ENCODE data around the gene TRAF3.

The TRAF3 gene

DNA sequence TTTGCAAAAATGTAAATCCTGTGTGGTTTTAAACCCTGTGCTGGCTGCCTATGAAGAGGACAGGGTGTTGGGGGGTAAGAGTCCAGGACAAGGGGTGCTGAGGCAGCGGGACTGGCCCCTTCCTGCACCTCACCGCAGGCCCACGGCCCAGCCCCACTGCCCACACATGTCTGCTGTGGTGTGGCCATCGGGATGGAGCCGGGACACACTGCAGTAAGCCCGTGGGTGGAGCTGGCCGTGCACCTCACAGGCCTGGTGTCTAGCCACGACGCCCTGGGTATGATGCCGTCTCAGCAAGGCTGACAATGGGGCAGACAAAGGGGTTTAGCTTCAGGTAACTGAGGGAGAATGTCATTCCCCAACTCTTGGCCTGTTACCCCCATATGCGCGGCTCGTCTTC lies 164.8 kb downstream of the TRAF3 start:
- DNase-seq = no peak

DNA sequence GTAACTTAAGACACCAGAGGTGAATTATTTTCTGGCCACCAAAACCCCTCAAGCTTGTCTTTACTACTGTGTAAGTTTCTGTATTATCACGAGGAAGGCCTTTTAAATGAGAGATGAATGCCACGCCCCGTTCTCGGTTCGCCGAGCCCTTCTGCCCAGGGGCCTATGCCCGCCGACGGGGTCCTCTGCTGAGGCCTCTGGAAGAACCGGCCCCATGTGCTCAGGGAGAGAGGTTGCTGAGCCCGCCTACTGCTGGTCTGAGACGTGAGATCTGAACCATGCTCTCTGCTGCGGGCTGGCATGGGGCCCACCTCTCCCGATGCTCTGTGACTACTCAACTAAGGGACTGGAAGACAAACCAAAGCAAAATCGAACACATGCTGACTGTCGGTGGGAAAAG lies 166.2 kb downstream of the TRAF3 start:
- no peak for DNase-seq

DNA sequence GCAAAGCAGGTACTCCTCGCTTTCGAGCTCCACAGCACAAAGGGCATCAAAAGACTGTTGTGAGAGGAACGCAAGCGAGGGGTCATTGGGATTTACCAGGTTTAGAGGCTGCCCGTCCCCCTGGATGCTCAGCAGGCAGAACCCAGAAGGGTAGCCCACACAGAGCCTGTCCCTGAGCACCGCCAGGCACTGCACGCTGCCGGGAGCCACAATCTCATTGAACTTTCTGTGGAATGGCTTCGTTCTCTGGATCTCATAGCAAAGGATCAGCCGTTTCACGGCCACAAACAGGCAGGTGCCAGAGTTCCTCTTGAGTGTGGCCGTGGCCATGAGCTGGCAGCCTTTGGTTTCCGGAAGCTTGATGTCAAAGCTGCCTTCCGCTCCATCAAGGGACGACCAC lies 166.7 kb downstream of the TRAF3 start:
- no peak for DNase-seq

DNA sequence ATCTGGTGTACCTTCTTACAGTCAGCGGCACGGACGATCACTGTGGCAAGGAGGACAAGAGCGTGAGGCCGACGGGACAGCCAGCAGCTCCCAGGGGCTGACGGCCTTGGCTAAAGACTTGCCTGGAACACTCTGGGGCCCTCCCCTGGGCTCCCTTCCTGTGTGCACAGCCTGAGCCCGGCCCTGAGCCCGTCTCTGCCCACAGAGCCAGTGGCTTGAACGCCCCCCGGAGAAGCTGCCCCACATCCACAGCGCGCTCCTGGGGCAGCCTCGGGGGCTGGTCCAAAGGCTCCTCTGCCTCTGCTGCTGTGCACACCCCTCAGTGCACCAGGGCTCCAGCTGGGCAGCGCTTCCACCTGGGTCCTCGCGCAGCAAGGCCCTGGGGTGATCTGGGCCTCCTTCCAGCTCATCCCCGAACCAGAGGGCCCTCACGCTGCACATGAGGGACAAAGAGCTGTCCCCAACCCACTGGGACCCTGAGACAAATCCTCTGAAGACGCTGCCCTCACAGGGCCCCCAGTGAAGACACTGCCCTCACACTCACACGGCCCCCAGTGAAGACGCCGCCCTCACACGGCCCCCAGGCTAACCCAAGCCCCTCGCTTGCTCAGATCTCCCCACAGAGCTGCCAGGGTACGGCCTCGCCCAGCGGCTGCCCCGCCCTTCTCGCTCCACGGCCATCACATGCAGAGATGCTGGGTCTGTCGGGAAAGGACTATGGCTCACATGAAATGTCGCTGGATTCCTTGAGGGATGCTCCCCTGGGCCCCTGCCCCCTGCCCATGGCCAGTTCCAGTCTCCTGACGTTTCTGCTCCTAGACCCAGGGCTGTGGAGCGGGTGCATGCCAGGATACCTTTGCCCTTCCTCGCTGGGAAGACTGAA lies 167.4 kb downstream of the TRAF3 start:
- DNase-seq = no peak

DNA sequence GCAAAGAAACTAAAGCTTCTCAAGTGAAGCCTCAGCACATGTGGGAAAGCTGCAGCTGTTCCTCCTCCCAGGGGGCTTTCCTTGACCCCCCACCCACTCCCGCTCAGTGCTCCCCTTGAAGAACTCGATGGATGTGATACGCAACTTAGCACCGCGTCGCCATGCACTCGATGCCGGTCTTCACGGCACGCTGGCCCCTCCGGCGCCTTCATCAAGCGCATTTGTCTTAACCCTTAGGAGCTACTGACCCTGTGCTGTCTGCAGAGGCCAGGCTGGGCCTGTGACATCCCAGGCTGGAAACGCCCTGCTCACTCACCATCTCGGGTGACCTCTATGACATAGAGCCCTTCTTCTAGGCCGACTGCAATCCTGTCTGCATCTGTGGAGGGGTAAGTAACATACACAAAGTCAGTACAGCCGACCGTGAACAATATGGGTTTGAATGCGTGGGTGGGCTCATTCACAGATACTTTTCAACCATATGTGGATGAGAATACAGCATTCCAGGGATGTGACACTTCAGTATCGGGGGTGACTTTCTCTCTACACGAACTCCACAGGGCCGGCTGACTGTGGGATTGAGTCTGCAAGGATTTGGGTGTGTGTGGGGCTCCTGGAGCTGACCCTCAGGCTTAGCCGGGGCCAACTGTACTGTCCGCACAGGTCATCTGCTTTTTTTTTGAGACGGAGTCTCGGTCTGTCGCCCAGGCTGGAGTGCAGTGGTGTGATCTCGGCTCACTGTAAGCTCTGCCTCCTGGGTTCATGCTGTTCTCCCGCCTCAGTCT lies 168.3 kb downstream of the TRAF3 start:
- no peak for DNase-seq

DNA sequence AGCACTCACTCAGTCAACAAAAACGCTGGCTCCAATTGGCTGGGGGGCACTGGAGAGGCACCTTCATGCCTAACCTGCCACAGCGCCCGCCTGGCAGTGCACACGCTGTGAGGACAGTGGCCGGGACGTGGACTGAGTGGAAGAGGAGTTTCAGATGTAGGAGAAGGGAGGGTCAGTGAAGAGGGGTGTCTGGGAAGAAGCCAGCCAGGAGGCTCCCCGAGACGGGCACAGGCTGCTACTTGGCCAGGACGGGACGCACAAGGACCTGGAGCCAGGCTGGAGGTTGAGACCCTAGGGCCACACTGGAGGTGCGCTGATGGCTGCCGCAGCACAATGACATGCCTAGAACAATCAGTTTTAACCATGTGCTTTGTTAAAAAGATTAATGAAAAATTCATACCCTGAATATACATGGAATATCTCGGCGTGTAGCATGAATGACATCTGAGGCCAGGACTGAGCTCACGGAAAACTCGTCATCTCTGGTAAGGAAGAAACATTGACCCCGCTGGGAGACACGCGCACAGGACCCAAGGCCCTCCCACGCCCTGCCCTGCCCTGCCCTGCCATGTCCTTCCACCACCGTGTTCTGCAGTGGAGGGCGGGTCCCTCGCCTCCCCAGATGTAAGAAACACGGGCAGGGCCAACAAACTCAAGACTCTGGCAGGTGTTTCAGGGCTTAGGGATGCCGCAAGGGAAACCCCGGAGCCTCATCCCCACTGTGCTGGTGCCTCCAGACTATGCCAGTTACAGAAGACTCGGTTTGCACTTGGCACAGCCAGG lies 170.3 kb downstream of the TRAF3 start:
- DNase-seq = no peak

DNA sequence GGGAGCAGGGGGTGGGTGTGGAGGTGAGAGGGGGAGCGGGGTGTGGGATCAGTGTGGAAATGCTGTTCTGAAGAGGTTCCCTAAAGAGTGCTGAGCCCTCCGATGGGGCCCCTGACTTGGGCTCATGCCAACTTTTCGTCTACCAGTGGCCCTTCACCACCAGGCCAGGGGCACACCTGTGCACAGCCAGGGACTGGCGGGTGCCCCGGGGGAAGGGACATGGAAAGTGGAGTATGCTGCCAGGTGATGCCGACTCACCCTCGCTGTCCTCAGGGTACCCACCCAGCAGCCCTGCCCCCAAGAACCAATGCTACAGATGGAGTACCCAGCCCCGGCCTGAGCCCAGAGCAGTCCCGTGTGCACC lies 171.4 kb downstream of the TRAF3 start:
- DNase-seq = no peak

DNA sequence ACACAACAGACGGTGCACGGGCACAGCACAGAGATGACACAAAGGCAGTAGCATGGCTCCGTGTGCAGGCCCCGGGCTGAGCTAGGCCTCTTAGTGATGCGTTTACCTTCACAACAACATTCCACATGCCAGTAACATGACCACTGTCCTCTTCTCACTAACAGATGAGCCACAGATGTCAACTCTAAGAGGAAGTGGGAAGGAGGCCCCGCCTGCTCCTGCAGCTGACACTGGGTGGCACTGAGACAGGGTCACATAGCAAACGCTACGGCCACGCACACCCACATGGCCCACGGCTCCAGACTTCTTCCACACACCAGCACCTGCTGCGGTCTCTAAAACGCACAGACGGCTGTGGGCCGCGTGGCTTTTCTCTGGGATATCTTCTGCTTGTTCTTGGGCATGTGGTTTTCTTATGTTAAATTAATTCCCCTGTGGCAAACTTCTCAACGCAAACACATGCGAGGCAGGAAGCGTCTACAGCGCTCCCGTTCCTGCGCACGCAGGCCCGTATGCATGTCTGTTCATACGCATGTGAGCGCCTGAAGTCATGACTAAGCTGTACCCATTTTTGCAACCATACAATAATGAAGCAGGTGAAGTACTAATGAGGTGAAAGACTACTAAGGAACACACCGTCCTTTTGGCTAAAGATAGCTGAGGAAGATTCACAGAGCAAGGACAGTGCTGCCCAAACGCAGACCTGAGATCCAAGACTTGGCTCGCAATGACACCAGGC lies 172.0 kb downstream of the TRAF3 start:
- DNase-seq = no peak

DNA sequence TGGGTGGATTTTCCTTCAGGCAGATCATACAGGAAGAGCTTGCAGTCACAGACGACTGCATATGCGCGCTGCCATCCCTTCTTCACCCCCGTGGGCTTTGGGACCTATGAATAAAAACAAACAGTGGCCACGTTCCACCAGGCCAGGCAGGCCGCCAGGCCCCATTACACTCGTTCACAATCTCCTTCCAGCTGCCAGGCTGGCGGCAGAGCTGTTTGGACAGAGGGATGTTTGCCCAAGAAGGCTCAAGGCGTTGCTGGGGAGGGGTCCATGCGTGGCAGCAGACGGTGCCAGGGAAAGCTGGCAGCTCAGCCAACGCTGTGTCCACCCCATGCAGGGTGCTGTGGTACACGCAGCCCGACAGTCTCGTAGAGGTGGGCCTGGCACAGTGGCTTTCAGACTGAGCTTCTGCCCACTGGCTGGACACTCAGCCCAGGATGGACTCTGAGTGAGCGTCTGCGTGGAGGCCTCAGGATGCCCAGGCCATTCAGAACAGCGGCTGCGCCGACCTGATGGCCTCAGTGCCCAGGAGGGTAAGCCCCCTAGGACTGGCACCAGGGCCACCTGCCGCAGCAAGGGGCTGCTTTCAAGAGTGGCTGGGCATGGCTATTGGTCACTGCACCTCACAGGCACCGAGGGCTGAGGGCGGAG lies 172.7 kb downstream of the TRAF3 start:
- no peak for DNase-seq

DNA sequence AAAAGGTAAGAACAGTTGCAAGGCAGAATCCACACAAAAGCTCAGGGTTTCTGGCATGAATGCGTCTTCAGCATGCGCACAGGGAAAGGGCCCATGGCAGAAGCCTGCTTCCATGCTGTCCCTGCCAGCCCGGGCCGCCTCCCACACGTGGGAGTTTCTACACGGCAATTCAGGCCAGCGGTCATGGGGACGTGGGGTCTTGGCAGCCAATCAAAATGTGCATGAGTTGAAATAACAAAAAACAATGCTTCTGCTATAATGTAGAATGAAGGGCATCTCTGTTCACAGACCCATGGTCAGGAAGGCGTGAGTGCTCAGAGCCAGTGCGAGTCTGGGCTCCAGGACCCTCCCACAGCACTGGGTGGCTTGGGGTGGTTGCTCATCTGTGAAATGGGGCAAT lies 173.8 kb downstream of the TRAF3 start:
- DNase-seq = no peak

DNA sequence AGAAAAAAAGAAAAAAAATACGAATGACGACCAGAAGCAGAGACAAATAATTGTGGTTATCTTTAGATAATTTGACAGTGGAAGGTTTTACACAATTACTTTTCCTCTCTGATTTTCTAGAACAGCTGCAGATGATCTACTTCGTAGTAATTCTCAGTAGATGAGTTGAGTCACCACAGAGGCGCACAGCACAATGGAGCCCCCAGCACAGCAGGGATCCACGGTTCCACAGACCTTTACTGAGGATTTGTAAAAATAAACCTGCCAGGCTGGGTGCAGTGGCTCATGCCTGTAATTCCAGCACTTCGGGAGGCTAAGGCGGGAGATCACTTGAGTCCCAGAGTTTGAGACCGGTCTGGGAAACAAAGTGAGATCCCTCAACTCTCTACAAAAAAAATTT lies 174.6 kb downstream of the TRAF3 start:
- DNase-seq = no peak

DNA sequence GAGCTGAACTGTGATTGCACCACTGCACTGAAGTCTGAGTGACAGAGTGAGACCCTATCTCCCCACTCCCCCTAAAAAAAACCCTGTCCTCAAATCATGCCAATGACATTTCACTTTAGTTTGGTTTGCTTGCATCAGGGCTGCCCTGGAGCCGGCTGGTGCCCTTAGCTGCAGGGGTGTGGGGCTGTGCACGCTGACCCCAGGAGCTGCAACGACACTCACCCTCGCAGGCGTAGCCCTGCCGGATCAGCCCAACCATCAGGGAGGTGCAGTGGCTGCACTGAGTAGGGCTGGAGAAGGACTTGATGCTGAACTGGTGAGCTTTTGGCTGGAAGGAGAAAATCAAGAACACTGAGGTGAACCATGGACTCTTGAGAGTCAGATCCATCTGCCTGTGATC lies 175.0 kb downstream of the TRAF3 start:
- no peak for DNase-seq

DNA sequence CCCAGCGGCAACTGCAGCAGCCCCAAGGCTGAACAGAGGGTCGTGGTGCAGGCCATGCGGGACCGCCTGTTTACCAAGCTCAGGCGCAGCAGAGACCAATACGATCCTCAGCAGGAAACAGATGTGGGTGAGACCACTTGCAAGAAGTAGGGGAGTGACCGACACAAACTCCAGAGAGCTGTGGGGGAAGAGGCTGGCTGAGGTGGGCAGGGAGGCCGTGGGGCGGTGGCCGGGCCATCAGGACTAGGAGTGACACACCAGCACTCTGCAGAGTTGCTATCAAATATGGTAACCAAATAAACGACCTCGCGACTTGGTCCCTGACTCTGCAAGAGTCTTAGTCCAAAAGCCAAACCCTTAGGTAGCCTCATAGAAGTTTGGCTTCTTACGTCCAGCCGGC lies 175.9 kb downstream of the TRAF3 start:
- no peak for DNase-seq

DNA sequence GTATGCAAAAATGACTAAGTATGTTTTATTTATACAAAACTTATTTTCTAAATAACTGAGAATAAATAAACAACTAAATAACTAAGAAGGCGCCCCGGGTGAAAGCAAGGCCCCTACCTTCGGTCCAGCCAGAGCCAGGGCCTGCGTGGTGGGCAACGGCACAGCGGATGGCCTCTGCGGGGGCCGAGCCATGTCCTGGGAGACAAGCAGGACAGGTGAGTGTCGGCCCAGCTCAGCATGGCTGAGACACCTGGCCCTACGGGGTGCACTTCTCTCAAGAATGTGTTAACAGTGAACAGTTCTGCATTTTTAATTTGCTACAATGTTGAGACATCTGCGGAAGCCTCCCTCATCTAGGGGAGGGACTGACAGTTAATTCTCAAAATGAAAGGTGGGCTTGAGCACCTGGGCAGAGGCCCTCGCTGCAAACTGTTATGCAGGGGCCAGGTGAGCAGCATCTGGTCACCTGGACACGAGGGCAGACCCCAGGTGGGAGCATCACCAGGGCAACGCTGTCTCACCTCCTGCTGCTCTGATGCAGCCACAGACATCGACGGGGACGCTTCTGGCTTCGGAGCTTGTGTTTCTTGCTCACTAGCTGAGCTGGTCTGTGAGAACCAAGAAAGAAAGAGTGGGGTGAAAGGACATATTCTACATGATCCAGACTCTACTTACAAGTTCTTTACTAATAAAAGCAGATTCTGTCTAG lies 177.0 kb downstream of the TRAF3 start:
- DNase-seq = no peak

DNA sequence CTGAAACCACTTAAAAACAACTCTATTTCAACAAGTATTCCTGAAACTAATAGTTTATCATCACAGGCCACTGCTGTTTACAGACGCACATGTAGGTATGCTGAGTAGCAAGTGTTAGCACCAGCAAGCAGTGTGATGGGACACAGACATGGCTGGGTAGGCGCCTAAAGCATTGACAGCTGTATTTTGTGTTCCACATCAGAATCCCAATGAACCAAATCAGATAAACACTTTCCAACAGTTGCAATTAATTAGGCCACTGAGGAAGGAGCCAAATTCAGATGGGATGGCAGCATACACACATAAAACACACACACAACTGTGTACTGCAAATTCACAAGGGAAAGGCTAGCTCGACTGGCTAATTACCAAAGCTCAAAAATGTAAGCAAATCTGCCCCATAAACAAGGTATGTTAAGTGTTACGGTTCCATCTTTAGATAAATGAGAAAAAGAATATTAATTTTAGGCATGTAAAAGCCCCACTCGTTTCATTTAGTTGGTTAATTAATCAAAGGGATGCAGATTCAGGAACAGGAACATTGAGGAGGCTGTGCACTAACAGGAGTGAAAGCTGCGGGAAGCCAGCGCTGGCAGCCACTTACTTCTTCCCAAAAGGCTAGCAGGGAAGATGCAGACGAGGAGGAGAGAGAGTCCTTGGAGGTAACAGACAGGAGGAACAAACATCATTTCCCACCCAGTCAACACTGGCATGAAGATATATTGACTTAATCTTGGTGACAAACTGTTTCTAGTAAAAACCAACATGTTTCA lies 178.6 kb downstream of the TRAF3 start:
- DNase-seq = no peak

DNA sequence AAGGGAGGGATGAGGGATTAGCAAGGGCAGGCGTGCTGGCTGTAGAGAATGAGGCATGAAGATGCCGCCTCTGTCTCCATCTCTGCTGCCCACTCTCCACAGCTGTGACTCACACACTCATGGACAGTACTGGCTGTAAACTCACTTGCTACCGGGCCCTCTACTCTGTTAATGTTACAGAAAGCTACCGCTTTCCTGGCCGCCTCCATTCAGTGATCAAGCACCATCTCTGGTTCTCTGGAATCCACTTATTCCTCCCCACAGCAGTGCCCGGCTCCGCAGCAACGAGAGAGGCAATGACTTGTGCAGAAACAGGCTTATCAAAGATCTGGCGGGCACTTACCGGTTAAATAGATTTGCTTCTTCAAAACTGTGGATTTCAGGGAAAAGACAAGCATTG lies 180.0 kb downstream of the TRAF3 start:
- no peak for DNase-seq

DNA sequence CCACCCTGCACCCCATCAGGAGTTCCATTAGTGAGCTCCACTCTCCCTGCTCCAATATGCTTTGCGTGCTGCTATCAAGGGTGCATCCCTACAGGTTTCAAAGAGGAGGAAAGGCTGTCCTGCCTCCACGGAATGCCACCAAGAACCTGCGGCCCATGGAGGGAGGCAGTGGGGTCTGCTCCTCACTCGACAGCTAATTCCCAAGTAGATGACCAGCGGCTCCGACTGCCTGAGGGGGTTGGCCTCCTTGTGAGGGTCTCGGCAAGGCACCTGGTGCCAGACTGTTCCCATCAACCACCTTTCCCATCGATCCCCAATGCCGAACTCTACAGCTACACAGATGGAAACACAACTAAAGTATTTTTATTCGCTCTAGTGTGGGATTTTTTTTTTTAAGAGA lies 181.2 kb downstream of the TRAF3 start:
- no peak for DNase-seq
